Astrocyte (in vitro differentiated cells and primary cell): ENCODE measurements around the gene DPH1. TPM values are rescaled to one million over a fixed set of nuclear protein-coding genes. Genes with fewer than 3 reads are reported as not detected.

ENCODE experiments used
- DNase-seq: peaks from one replicate; pipeline ENCODE4 v3.0.0-alpha.2; 2010; ENCODE audit warnings: low read depth
- FAIRE-seq: peaks from 2 replicates; lab custom pipeline; 2011; peaks lifted over from hg19 to GRCh38; lab: Jason Lieb, UNC
- H2AFZ ChIP-seq: 2 replicates; pipeline ENCODE4 v1.6.0; 2012; ENCODE audit warnings: low read depth, low read length, inconsistent platforms
- H3K27ac ChIP-seq: 2 replicates; pipeline ENCODE4 v1.5.1; 2011; ENCODE audit warnings: low read depth, low read length, inconsistent platforms
- H3K27me3 ChIP-seq: 2 replicates; pipeline ENCODE4 v1.6.0; 2011; ENCODE audit warnings: low read length, inconsistent platforms; ENCODE audit not compliant: insufficient read depth
- H3K36me3 ChIP-seq: 2 replicates; pipeline ENCODE4 v1.5.1; 2011; ENCODE audit warnings: low read length, inconsistent platforms; ENCODE audit not compliant: insufficient read depth
- H3K4me1 ChIP-seq: 2 replicates; pipeline ENCODE4 v1.5.1; 2011; ENCODE audit warnings: low read length, inconsistent platforms; ENCODE audit not compliant: insufficient read depth
- H3K4me2 ChIP-seq: 2 replicates; pipeline ENCODE4 v1.6.0; 2012; ENCODE audit warnings: low read length, inconsistent platforms
- H3K4me3 ChIP-seq: 2 replicates; pipeline ENCODE4 v1.5.1; 2011; ENCODE audit warnings: low read depth, mild to moderate bottlenecking, low read length, inconsistent platforms; ENCODE audit not compliant: insufficient read depth
- H3K79me2 ChIP-seq: 2 replicates; pipeline ENCODE4 v1.6.0; 2012; ENCODE audit warnings: mild to moderate bottlenecking, low read length, inconsistent platforms; ENCODE audit not compliant: insufficient read depth
- H3K9ac ChIP-seq: 2 replicates; pipeline ENCODE4 v1.6.0; 2012; ENCODE audit warnings: mild to moderate bottlenecking, low read length, inconsistent platforms
- H3K9me3 ChIP-seq: 2 replicates; pipeline ENCODE4 v1.5.1; 2012; ENCODE audit warnings: low read depth, mild to moderate bottlenecking, low read length, inconsistent platforms; ENCODE audit not compliant: insufficient read depth
- H4K20me1 ChIP-seq: 2 replicates; pipeline ENCODE4 v1.6.0; 2012; ENCODE audit warnings: low read length, inconsistent platforms; ENCODE audit not compliant: insufficient read depth
- H3K27ac Mint-ChIP-seq: one replicate; pipeline ENCODE4 v1.8.0; 2021; ENCODE audit warnings: mild to moderate bottlenecking, mixed read lengths; ENCODE audit not compliant: unreplicated experiment
- H3K27me3 Mint-ChIP-seq: one replicate; pipeline ENCODE4 v1.8.0; 2021; ENCODE audit warnings: low read depth, mixed read lengths; ENCODE audit not compliant: unreplicated experiment
- H3K36me3 Mint-ChIP-seq: one replicate; pipeline ENCODE4 v1.8.0; 2021; ENCODE audit warnings: low read depth, mixed read lengths; ENCODE audit not compliant: unreplicated experiment
- H3K4me1 Mint-ChIP-seq: one replicate; pipeline ENCODE4 v1.8.0; 2021; ENCODE audit warnings: low read depth, mixed read lengths; ENCODE audit not compliant: unreplicated experiment
- H3K4me3 Mint-ChIP-seq: one replicate; pipeline ENCODE4 v1.8.0; 2021; ENCODE audit warnings: mild to moderate bottlenecking, moderate library complexity, mixed read lengths; ENCODE audit not compliant: unreplicated experiment
- H3K9me3 Mint-ChIP-seq: one replicate; pipeline ENCODE4 v1.8.0; 2021; ENCODE audit warnings: mild to moderate bottlenecking, mixed read lengths; ENCODE audit not compliant: unreplicated experiment
- EZH2 ChIP-seq: IDR thresholded peaks from 2 replicates; pipeline ENCODE4 v1.6.1; 2012; ENCODE audit warnings: mild to moderate bottlenecking, low read length, inconsistent platforms; ENCODE audit not compliant: insufficient read depth
- total RNA-seq: library from RNA; stranded (reverse); gene quantifications from 2 replicates; pipeline ENCODE4 v1.2.1, GENCODE V29; 2021
- TF ChIP-seq, protein P1 (sequence below): IDR thresholded peaks from 2 replicates; pipeline ENCODE4 v1.5.1; 2011; ENCODE audit warnings: low read depth, mild to moderate bottlenecking, inconsistent platforms, low read length, moderate library complexity; ENCODE audit not compliant: insufficient read depth

DPH1 gene
- total RNA-seq, 1 donor from 2014 or later: 25.8 TPM

DNA sequence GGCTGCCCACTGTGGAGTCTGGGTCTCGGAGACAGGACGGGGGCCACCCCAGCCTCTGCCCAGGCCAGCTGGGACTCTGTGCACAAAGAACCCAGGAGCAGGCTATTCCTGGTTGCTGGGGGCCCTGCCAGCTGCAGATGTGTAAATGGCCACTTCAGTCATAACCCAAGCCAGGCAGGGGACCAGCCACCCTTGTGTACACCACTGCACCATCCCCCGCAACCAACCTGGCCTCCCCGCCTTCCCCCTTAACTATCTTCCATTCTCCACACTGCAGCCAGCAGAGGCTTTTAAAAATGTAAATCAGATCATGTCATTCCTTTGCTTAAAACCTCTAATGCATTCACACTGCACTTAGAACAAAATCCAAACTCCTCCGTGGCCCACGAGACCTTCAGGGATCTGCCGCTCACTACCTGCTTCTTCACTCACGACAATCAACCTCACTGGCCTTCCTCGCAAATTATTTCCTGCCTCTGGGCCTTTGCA, 33.1 kb upstream of the DPH1 start:
- Histone ChIP-seq H3K27me3 (no peaks in the 10 kb centered on the region), H3K79me2 (no peaks in the 10 kb centered on the region), H4K20me1 (no peaks in the 10 kb centered on the region), H2AFZ (no peak overlapping the region), H3K4me1 (peaks cover 9% of the 10 kb centered on the region), H3K36me3 (no peaks in the 10 kb centered on the region), H3K4me3 (no peak overlapping the region), H3K4me2 (no peak overlapping the region), H3K9me3 (no peaks in the 10 kb centered on the region), H3K27ac (no peak overlapping the region), H3K9ac (no peak overlapping the region)
- Mint-ChIP-seq H3K9me3 (peaks cover 5% of the 10 kb centered on the region), H3K36me3 (no peaks in the 10 kb centered on the region), H3K4me1 (peaks cover 15% of the 10 kb centered on the region), H3K4me3 (peak overlapping the region; percentile 41), H3K27me3 (peaks cover 19% of the 10 kb centered on the region), H3K27ac (peak overlapping the region; percentile 82)
- TF ChIP-seq EZH2: no peak
- TF ChIP-seq, protein P1, sequence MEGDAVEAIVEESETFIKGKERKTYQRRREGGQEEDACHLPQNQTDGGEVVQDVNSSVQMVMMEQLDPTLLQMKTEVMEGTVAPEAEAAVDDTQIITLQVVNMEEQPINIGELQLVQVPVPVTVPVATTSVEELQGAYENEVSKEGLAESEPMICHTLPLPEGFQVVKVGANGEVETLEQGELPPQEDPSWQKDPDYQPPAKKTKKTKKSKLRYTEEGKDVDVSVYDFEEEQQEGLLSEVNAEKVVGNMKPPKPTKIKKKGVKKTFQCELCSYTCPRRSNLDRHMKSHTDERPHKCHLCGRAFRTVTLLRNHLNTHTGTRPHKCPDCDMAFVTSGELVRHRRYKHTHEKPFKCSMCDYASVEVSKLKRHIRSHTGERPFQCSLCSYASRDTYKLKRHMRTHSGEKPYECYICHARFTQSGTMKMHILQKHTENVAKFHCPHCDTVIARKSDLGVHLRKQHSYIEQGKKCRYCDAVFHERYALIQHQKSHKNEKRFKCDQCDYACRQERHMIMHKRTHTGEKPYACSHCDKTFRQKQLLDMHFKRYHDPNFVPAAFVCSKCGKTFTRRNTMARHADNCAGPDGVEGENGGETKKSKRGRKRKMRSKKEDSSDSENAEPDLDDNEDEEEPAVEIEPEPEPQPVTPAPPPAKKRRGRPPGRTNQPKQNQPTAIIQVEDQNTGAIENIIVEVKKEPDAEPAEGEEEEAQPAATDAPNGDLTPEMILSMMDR: no peak
- no peak for DNase-seq
- no peak for FAIRE-seq

DNA sequence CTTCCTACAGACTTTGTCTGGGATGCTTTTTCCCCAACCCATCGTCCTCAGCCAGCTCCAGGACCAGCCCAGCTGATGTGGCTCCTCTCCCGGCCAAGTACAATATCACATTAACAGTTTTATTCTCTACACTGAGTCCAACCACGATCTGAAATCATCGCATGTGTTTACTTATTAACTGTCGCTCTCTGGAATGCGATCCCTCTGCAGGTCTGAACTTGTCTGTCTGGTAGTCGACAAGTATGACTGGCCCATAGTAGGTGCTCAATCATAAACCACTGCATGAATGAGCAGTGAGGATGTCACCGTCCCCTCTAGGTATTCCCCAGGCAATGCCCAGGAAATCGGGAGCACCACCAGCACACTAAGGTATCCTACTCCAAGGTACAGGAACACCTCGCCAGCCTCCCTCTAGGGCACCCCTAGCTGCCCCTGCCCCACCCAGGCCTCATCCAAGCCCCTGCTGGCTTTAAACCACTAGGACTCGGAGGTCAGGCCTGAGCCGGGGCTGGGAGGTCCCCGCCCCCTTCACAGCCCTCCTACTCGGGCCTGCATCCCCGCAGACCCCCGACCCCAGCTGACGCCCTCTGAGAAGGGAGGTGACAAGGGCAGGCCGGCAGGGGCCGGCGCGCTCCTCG, 32.5 kb upstream of the DPH1 start:
- peaks cover 15% of the 10 kb centered on the region for H3K4me1 Mint-ChIP-seq
- TF ChIP-seq EZH2: no peak
- TF ChIP-seq, protein P1: no peak

More for the DNA sequence above, 32.5 kb upstream of the DPH1 start:
- Histone ChIP-seq H2AFZ (peak overlapping the region; percentile 37), H3K27me3 (no peaks in the 10 kb centered on the region), H3K4me2 (no peak overlapping the region), H3K9me3 (no peaks in the 10 kb centered on the region), H3K79me2 (no peaks in the 10 kb centered on the region), H3K27ac (no peak overlapping the region), H3K4me3 (no peak overlapping the region), H3K4me1 (peaks cover 9% of the 10 kb centered on the region), H4K20me1 (no peaks in the 10 kb centered on the region), H3K9ac (no peak overlapping the region), H3K36me3 (no peaks in the 10 kb centered on the region)
- H3K9me3 Mint-ChIP-seq: peaks cover 5% of the 10 kb centered on the region
- no peak for FAIRE-seq
- peak overlapping the region; percentile 82 for H3K27ac Mint-ChIP-seq
- H3K36me3 Mint-ChIP-seq: no peaks in the 10 kb centered on the region
- H3K4me3 Mint-ChIP-seq: peak overlapping the region; percentile 41
- DNase-seq: no peak
- peaks cover 19% of the 10 kb centered on the region for H3K27me3 Mint-ChIP-seq
